Panc1 (cell line): ENCODE results near the gene MUC5AC. TPM values are rescaled to one million over a fixed set of nuclear protein-coding genes. Genes with fewer than 3 reads are reported as not detected.

ENCODE experiments used
- ATAC-seq: fragments of 200-7000 bp; cut with Tn5 transposase; 2 replicates; pipeline ENCODE4 v1.9.1; 2020; ENCODE audit warnings: mild to moderate bottlenecking, moderate library complexity
- BruUV-seq: library from RNA; stranded (reverse); fragments of 400-500 nt; replicated peaks from 2 replicates; lab custom pipeline; 2021; lab: Mats Ljungman, UMichigan
- CTCF ChIA-PET: fragments of 300-600 bp; sonication (Branson Sonifier 250); formaldehyde crosslinking; loops from one replicate; lab custom pipeline; 2022; ENCODE audit warnings: antibody characterized with exemption; lab: Charles Lee
- POLR2A ChIA-PET: fragments of 300-600 bp; sonication (Branson Sonifier 250); formaldehyde crosslinking; loops from one replicate; lab custom pipeline; 2022; ENCODE audit warnings: antibody characterized with exemption; lab: Charles Lee
- DNase-seq: peaks from one replicate; pipeline ENCODE4 v3.0.0-alpha.2; 2010; ENCODE audit warnings: low read depth, low spot score
- H3K27ac ChIP-seq: 2 replicates; pipeline ENCODE4 v1.5.1; 2011; ENCODE audit warnings: mild to moderate bottlenecking, low read length, inconsistent platforms
- H3K27me3 ChIP-seq: fragments of 200-500 bp; sonication (Bioruptor generic); 2 replicates; pipeline ENCODE4 v1.6.0; 2014; ENCODE audit warnings: low read length, inconsistent platforms; ENCODE audit not compliant: control insufficient read depth, insufficient read depth
- H3K36me3 ChIP-seq: fragments of 200-500 bp; sonication (Bioruptor generic); 2 replicates; pipeline ENCODE4 v1.5.1; 2014; ENCODE audit warnings: inconsistent platforms, mild to moderate bottlenecking, low read length, moderate library complexity; ENCODE audit not compliant: control insufficient read depth, insufficient read depth
- H3K4me1 ChIP-seq: 2 replicates; pipeline ENCODE4 v1.5.1; 2011; ENCODE audit warnings: inconsistent platforms, mild to moderate bottlenecking, low read length, moderate library complexity; ENCODE audit not compliant: control insufficient read depth, insufficient read depth
- H3K4me3 ChIP-seq, 2 experiments: 2 replicates each; pipeline ENCODE4 v1.5.1; 2011 to 2012; ENCODE audit warnings: low read depth in 2 of 2, low read length in 2 of 2, mild to moderate bottlenecking in 2 of 2, inconsistent platforms in 1 of 2, moderate library complexity in 1 of 2
- H3K9me3 ChIP-seq: fragments of 200-500 bp; sonication (Bioruptor generic); 2 replicates; pipeline ENCODE4 v1.5.1; 2014; ENCODE audit warnings: low read depth, mild to moderate bottlenecking, inconsistent platforms, low read length, moderate library complexity; ENCODE audit not compliant: control insufficient read depth, insufficient read depth
- CTCF ChIP-seq: fragments of 450-650 bp; IDR thresholded peaks from 2 replicates; pipeline ENCODE4 v1.5.1; 2017; ENCODE audit warnings: mild to moderate bottlenecking
- POLR2AphosphoS5 ChIP-seq: IDR thresholded peaks from 2 replicates; pipeline ENCODE4 v1.6.1; 2012; ENCODE audit warnings: mild to moderate bottlenecking, low read depth, low read length, moderate library complexity
- REST ChIP-seq, 2 experiments: IDR thresholded peaks; 2 replicates each; pipeline ENCODE4 v1.6.1; 2011 to 2012; ENCODE audit warnings: low read depth in 2 of 2, control low read depth in 1 of 2, low read length in 1 of 2, mild to moderate bottlenecking in 1 of 2, moderate library complexity in 1 of 2; ENCODE audit not compliant: insufficient read depth in 1 of 2
- SIN3A ChIP-seq: IDR thresholded peaks from 2 replicates; pipeline ENCODE4 v1.6.1; 2012; ENCODE audit warnings: low read depth, mild to moderate bottlenecking, low read length, moderate library complexity, borderline replicate concordance; ENCODE audit not compliant: insufficient read depth
- TCF7L2 ChIP-seq: IDR thresholded peaks from 2 replicates; pipeline ENCODE4 v1.6.1; 2011; ENCODE audit warnings: mild to moderate bottlenecking, low read depth, low read length, inconsistent platforms
- in situ Hi-C: cut with HindIII; loops from 2 replicates; pipeline ENCODE4 v1.10.0; 2016; ENCODE audit warnings: low sequenced_read_pairs, low pct_unique_long_range_greater_than_20kb
- intact Hi-C: fragments of 100-400 bp; cut with micrococcal nuclease; formaldehyde crosslinking; loops from one replicate; pipeline ENCODE4 v1.10.0; 2022; ENCODE audit not compliant: unreplicated experiment
- total RNA-seq: library from RNA; stranded (reverse); gene quantifications from one replicate; pipeline ENCODE4 v1.2.1, GENCODE V29; 2021; ENCODE audit not compliant: unreplicated experiment

MUC5AC gene
- total RNA-seq, 1 experiment from 2014 or later = 0.03 TPM

GRCh38 chr11:1138097-1138496 is 19.7 kb upstream of the MUC5AC start:
- intact Hi-C loops (no loop called here), in situ Hi-C loops (no loop called here)
- H3K4me1 ChIP-seq = peaks cover 9% of the 10 kb centered on the region; the same call in 1 of the 2 replicates
- H3K27me3 ChIP-seq = no peaks in the 10 kb centered on the region
- H3K4me3 ChIP-seq = no peak overlapping the region
- H3K27ac ChIP-seq = no peak overlapping the region
- DNase-seq = no peak
- peaks cover 25% of the 10 kb centered on the region; the same call in 1 of the 2 replicates for H3K9me3 ChIP-seq
- H3K36me3 ChIP-seq = no peaks in the 10 kb centered on the region
- ChIA-PET POLR2A (no interaction called here), CTCF (no interaction called here)
- peak; percentile 61 for ATAC-seq
- no peak for TF ChIP-seq REST (IDR thresholded peaks at IDR 0.05; ENCODE audit: insufficient read depth in 1 of 2, low read depth in 2 of 2, low read length in 1 of 2)
- TF ChIP-seq TCF7L2 = no peak
- TF ChIP-seq SIN3A = no peak
- TF ChIP-seq POLR2AphosphoS5 = no peak
- no peak for TF ChIP-seq CTCF
- BruUV-seq = no TSS peak

GRCh38 chr11:1139441-1140083 is 18.2 kb upstream of the MUC5AC start:
- DNase-seq (no peak), ATAC-seq (peak; percentile 60)
- intact Hi-C loops (no loop called here), in situ Hi-C loops (no loop called here)
- Histone ChIP-seq H3K4me3 (no peak overlapping the region), H3K27ac (no peak overlapping the region), H3K36me3 (no peaks in the 10 kb centered on the region), H3K27me3 (no peaks in the 10 kb centered on the region), H3K4me1 (peaks cover 9% of the 10 kb centered on the region; the same call in 1 of the 2 replicates), H3K9me3 (peaks cover 14% of the 10 kb centered on the region; the same call in 1 of the 2 replicates)
- CTCF ChIA-PET = no interaction called here
- POLR2A ChIA-PET = no interaction called here
- no TSS peak for BruUV-seq
- no peak for TF ChIP-seq REST (IDR thresholded peaks at IDR 0.05; ENCODE audit: insufficient read depth in 1 of 2, low read depth in 2 of 2, low read length in 1 of 2)
- TF ChIP-seq SIN3A = no peak
- TF ChIP-seq CTCF = no peak
- TF ChIP-seq POLR2AphosphoS5 = no peak
- TF ChIP-seq TCF7L2 = no peak
